HG03045 (cell line): ENCODE measurements around the gene KICS2.

ENCODE experiments used
- ATAC-seq: cut with Tn5 transposase; IDR thresholded peaks from one replicate; pipeline ENCODE4 v1.9.1; 2021; ENCODE audit warnings: mild to moderate bottlenecking, moderate library complexity; ENCODE audit not compliant: unreplicated experiment

The KICS2 gene

DNA sequence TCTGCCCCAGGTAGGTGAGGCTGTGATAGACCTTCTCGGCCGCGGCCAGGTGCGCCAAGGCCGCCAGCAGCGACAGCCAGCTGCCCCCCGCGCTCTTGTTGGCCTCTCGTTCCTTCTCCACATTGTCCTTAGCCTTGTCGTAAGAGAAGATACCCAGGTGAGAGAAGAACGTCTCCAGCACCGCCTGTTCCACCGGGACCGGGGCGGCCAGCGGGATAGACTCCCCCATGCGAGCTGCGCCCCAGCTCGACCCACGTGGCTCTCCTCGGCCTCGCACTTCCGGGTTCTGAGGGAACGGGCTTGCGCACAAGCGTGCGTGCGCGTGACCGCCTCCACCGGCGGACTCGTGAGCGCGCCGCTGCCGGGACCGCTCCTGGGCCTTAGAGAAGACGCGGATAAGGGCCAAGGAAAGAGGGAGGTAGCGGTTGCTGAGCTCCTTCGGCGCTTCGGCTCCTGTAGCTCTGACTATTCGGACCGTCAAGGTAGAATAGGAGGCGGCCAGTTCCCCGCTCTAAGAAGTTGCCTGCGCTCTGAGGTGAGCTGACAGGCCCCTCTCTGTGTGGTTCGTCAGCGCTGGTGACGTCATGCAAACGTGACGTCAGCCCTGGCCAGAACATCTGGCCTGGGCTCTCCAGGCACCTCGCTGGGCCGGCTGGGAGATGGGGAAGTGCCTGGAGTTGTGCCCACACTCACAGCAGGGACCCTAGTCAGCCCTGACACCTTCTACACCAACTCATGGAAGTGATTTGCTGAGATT lies at the start of gene KICS2:
KICS2 (minus strand) TSS at position 288 of the 757 bp plus-strand sequence; CDS start at position 229, 59 bp downstream.
- ATAC-seq: peak; percentile 98

DNA sequence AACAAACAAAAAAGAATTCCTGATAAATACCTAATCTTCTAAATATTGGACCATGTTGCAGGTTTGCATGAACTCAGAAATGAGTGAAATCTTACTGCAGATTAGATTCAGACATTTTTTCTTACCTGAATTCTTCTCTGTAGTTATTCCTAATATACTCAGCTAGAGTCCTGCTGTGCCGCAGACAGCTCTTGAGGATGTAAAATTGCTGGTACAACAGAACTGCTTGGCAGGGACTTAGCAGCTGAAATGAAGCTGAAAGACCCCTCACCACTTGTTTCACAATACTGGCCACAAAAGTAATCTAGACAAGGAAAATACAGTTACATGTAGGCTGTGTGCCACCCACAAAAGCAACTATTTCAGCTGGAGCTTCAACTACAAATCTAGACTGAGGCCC lies 48.3 kb upstream of the KICS2 start:
- ATAC-seq: no peak

DNA sequence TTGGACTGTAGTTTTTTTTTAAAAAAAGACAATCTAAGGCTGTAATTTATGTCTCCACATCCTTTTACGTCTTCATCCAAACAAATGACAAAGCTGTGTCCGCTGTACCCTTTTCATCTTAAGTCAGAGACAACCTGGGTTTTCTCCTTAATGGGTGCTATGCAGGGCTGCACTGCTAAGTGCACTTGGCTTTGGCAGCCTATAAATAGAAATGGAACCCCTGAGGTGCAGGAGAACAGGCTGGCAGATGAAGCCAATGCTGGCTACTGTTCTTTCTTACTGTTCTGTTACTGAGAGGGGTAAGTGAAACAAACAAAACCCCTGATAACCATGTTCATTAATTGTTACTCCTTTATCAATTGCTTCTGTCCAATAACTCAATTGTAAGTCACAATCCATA lies 47.1 kb upstream of the KICS2 start:
- ATAC-seq: no peak

DNA sequence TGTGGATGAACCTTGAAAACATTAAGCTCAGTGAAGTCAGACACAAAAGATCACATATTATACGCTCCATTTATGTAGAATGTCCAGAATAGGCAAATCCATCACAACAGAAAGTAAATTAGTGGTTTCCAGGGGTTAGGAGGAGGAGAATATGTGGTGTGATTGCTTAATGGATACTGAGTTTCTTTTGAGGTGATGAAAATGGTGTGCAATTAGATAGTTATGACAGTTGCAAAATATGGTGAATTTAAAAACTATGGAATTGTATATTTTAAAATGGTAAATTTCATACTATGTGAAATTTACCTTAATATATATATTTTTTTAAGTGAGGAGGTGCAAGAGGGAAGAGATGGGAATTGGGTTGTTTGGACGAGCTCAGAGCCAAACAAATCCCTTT lies 46.3 kb upstream of the KICS2 start:
- ATAC-seq: no peak

DNA sequence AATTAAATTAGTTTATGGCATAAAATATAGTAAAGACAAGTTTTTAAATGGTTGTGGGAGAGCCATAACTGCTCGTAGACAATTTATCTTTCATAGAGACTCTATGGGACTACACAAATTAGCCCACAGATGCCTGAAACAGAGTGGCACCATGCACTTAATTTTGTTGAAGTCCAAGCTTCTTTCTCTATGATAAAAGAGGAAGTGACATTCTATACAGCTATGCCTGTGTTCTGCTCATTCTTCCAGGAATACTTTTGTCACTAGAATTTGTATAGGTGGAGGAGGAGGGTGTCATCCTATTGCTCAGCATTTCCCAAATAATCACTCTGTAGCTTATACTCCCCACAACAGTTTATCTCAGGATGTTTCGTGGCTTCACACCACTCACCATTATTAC lies 43.7 kb upstream of the KICS2 start:
- no peak for ATAC-seq

DNA sequence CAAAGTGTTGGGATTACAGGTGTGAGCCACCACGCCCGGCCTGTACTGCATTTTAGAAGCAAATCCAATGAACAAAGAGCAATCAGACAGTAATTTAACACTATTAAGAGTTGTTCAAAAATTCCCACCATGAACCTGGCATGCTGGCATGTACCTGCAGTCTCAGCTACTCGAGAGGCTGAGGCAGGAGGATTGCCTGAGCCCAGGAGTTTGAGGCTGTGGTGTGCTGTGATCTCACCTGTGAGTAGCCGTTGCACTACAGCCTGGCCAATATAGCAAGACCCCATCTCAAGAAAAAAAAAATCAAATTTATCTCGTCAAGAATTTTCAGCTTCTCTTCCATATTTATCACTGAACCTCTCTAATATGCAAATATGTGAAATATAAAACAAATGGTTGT lies 39.7 kb upstream of the KICS2 start:
- no peak for ATAC-seq

DNA sequence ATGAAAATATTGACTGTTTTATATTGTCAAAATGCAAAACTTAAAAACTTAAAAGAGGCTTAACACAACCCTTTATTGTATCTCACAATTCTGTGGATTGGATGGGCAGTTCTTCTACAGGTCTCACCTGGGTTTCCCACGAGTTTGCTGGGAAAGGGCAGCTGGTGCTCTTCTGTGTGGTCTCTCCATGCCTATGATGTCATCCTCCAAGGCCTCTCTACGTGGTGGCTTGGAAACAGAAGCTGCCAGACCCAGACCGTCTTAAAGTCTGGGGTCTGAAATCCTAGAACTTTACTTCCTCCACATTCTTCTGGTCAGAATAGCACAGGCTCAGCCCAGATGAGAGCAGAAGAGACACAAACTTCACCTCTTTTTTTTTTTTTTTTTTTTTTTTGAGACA lies 36.5 kb upstream of the KICS2 start:
- ATAC-seq: no peak

DNA sequence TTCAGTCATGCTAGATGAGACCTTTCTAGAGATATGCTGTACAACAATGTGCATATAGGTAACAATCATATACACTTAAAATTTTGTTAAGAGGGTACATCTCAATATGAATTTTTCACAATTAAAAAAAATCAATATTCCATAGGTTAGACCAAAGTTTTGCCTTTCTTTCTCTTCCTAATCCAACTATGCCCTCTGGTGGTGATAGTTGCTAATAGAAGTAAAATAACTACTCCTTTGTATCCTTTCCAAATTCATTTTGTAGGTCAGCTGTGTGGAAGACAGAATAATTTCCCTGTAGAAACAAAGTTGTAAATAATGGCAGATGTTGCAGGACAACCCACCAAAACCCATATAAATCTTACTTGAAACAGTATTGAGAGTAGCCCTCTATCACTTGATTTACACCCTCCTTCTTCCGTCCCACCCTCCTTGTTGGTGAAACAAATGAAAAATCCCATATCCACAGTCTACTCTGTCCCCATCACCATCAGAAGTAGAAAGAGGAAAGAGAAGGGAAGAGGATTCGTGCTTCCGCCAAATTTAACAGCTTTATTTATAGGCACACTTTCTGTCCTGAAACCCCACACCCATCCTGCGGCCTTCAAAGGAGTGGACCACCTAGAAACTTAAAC lies 34.2 kb upstream of the KICS2 start:
- no peak for ATAC-seq

DNA sequence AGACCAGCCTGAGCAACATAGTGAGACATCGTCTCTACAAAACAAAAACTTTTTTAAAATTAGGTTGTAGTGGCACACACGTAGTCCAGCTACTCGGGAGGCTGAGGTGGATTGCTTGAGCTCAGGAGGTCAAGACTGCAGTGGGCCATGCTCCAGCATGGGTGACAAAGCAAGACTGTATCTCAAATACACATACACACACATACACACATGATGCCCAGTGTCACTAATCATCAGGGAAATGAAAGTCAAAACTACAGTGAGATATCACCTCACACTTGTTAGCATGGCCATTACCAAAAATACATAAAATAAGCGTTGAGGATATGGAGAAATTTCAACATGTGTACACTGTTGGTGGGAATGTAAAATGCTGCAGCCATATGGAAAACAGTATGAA lies 33.2 kb upstream of the KICS2 start:
- ATAC-seq: no peak

DNA sequence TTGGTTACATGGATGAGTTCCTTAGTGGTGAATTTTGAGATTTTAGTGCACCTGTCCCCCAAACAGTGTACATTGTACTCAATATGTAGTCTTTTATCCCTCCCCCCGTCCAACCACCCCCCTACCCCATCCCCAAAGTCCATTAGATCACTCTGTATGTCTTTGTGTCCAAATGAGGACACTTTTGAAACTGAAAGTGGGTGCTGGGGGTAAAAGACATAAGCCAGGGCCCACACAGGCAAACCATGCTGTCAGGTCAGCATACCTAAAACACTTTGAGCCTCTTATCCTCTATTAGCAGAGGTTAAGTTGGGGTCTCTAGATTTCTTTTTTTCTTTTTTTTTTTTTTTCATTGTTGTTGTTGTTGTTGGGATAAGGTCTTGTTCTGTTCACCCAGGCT lies 31.3 kb upstream of the KICS2 start:
- ATAC-seq: no peak

DNA sequence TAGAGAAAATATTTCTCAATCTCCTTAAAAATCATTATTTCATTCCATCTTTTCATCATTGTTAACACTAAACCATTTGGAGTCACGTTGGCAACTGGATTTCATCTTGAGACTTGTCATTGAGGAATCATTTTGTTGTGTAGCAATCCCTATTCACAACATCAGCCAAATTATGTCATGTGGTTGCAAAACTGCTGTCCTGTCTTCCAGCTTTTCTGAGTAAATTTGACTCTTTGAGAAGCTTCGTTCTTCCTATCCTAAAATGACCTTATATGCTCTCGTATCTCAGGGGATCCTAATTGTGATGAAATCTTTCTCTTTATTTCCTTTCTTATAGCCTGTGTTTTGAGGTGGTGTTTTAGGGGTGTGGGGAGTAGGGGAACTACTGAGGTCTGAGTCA lies 30.6 kb upstream of the KICS2 start:
- no peak for ATAC-seq

DNA sequence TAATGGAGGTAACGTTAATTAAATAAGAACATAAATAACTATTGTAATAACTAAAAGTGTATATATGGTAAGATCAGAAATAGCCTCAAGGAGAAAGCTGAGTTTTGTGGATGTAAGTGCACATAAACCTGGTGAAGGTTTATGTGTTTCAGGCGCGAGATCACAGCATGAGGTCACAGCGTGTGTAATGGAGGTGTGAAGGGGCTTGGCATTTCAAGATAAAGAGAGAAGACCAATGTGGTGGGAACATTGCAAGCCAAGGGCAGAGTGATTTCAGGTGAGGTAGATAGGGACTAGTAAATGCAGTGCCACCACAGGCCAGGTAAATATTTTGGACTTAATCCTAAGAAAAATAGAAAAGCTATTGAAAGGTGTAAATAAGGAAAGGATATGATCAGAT lies 21.7 kb upstream of the KICS2 start:
- ATAC-seq: no peak

DNA sequence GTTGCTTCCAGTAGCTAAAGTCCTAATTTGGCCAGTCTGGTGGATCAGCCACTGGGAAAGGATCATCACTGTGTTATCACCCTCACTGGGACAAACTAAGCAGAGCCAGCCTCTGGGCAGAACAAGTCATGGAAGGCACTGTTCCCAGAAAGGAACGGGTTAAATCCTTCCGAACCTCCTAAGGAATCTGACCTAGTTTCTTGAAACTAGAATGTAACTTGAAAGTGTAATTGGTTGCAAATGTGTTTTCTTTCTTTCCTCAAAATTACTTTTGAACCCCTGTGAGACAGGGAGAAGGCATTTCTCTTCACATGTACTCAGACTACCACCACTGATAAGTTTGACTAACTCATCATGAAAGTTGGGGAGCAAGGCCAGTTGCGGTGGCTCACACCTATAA lies 18.7 kb upstream of the KICS2 start:
- no peak for ATAC-seq

DNA sequence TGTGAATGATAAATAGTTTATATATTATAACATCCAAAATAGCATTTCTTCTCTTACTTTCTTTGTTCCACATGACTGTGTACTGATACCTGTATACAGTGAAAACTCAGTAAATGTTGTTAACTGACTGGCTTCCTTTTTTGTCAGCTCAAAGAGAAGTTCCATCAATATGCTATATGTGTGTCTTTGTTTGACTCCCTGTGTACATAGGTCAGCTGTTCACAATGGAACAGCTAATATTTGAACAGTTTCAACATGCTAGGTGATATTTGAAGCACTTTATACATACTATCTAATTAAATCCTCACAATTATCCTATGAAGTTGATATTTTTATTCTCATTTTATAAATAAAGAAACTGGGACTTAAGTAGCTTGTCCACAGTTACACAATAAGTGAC lies 15.3 kb upstream of the KICS2 start:
- no peak for ATAC-seq

DNA sequence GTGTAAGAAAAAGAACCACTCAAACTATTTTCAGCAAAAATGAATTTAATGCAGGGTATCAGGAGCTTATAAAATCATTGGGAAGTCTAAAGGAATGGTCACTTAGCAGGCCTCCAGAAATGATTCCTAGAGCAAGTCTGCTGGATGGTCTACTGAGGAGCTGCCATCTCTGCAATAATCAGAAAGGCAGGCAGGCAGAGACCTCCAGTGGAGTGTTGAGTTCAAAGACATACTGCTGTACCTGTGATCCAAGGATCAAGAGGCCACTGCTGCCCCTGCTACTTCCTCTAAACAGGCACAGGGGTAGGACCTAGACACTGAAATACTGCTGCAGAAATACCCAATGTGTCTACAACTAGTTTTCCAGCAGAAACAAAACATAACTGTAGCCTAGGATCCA lies 14.5 kb upstream of the KICS2 start:
- ATAC-seq: no peak

DNA sequence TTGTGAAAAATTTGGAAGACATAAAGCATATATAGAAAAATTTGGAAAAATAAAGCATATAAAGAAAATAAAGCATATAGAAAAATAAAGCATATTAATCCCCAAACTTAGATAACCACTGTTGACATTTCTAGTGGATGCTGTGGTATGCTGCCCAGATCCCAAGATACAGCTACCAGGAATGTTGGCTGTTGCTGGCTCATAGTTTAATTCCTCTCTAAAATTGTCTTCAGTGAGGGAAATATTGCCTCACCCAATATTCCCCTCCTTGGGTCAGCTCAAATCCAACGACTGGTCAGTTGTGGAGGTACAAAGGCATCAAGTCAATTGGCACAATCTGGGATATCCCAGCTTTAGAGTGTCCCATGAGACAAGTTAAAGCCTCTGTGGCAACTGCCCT lies 10.1 kb upstream of the KICS2 start:
- no peak for ATAC-seq

DNA sequence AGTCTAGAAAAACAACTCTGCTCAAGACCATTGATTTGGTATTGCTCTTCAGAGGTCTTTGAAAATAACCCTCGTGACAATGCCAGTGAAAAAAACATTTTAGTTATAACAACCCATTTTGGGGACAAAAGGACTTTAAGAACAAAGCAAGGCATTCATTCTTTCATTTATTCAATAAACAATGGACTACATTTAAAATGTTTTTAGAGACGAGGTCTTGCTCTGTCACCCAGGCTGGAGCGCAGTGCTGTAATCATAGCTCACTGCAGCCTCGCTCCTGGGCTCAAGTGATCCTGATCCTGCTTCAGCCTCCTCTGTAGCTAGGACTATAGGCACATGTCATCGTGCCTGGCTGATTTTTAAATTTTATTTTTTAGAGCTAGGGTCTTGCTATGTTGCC lies 7.7 kb upstream of the KICS2 start:
- ATAC-seq: no peak

DNA sequence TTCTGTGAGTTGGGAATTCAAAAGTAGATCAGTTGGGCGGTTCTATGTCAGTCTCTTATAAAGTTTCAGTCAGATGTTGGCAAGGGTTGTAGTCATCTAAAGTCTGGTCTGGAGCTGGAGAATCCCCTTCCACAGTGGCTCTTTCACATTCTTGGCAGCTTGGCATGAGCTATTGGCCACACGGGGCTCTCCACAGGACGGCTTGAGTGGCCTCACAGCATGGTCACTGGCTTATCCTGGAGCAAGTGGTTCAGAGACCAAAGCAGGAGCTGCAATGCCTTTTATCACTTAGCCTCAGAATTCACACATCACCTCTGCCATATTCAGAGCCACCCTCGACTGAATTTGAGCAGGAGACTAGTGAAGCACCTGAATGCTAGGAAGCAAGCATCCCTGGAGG lies 7.1 kb upstream of the KICS2 start:
- no peak for ATAC-seq

DNA sequence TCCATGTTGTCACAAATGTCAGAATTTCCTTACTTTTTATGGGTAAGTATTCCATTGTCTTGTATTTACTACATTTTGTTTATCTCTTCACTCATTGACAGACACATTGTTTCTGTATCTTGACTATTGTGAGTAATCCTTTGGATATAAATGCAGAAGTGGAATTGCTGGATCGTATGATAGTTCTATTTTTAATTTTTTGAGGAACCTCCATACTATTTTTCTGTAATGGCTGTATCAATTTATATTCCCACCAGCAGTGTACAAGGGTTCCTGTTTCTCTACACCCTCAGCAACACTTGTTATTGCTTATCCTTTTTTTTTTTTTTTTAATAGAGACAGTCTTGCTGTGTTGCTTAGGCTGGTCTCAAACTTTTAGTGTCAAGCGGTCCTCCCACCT lies 3.5 kb upstream of the KICS2 start:
- no peak for ATAC-seq

DNA sequence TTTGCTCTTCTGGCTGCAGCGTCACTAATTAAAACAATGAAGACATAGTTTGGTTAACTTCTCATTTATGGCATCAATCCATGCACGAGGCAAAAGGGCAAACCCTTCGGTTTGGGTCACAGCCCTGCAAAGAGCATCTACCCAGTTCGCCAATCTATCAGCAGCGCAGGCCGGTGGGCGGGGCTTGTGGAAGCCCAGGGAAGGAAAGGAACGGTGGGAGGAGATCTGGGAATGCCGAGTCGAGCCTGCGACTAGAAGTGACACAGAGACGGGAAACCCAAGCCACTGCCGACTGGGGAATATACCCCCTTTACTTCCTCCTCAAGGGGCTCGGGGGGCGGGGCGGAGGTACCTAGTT lies 466 bp downstream of the KICS2 start:
- peak; percentile 39 for ATAC-seq

DNA sequence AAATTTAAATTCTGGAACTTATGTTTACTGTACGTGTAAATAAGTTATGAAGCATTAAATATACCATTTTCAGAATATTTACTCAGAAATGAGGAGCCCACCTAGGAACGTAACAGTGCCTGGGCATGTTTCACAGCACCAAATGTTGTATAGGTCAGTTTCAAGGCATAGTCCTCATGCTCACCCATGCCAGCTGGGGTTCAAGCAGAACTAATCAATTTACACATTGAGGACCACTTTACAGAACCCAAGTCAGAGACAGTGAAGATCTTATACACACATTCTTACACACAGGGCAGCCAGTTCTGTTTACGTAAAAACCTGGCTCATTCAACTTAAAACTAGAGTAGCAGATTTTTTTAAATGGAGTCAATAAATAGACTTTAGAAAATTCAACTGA lies 2.0 kb downstream of the KICS2 start:
- no peak for ATAC-seq

DNA sequence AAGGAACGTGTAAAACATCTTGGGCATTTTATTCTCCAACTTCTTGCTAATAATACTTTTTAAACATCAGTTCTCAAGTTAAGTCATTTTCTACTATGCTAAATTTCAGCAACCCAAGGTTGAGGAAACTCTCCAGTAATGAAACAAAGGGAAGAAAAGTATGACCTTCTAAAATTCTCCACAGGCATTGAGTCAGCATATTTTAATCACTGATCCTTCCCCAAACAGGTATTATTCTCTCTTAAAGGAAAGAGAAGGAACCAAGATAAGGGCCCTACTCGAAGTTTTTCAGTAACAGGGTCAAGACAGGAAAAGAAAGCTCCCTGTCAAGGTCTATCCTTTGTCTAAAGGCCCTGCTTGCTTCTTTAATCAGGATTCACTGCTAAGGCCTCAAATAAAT lies 3.0 kb downstream of the KICS2 start:
- no peak for ATAC-seq

DNA sequence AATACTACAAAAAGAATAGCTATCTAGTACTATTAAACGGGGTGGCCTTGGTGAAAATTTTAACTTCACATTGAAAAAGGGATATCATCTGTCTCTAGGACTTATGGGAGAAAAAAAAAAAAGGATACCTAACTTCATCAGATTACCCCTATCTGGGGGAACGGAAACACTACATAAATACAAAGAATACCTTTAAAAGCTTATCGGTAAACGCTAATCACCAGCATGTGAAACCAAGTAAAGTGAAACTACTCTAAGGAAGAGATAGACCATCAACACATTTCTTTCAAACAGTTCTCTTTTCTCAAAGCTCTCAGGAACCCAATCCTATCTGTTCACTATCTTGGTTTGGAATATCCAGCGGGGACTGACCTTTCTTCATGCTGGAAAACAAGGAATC lies 3.5 kb downstream of the KICS2 start:
- ATAC-seq: no peak
